K562 (cell line): ENCODE results near the gene AAMP. TPM values are rescaled to one million over a fixed set of nuclear protein-coding genes. Genes with fewer than 3 reads are reported as not detected.

Experiments used
- ELF4 ChIP-seq: fragments of 450-650 bp; formaldehyde crosslinking; IDR thresholded peaks from 2 replicates; pipeline ENCODE4 v1.4.0; 2022; ENCODE audit warnings: missing genetic modification characterization
- FOXJ2 ChIP-seq: fragments of 200-800 bp; sonication (Bioruptor generic); IDR thresholded peaks from 2 replicates; pipeline ENCODE4 v1.6.1; 2016; ENCODE audit warnings: missing genetic modification characterization, missing compliant biosample characterization
- FOXK2 ChIP-seq, 2 experiments: fragments of 450-650 bp; IDR thresholded peaks in 1 of 2; conservative IDR thresholded peaks in 1 of 2; 2 replicates each; pipeline ENCODE4 v1.6.1; 2016; ENCODE audit warnings: low read depth in 2 of 2, mild to moderate bottlenecking in 1 of 2
- GABPB1 ChIP-seq: sonication (generic); formaldehyde crosslinking; IDR thresholded peaks from 2 replicates; pipeline ENCODE4 v1.8.0; 2022; ENCODE audit warnings: mild to moderate bottlenecking, missing genetic modification reagents
- HMBOX1 ChIP-seq: sonication (generic); IDR thresholded peaks from 2 replicates; pipeline ENCODE4 v1.6.1; 2016
- ILF3 ChIP-seq: fragments of 450-650 bp; IDR thresholded peaks from 2 replicates; pipeline ENCODE4 v1.6.1; 2018; ENCODE audit warnings: antibody characterized with exemption, mild to moderate bottlenecking, moderate library complexity, borderline replicate concordance
- MYNN ChIP-seq, 2 experiments: sonication (generic); formaldehyde crosslinking in 1 of 2; IDR thresholded peaks; 2 replicates each; pipeline versions ENCODE4 v1.5.0 to v1.6.1; 2016 to 2020; ENCODE audit warnings: antibody characterized with exemption in 1 of 2, missing genetic modification reagents in 1 of 2
- NONO ChIP-seq, 2 experiments: fragments of 200-400 bp in 1 of 2; fragments of 450-650 bp in 1 of 2; formaldehyde crosslinking in 1 of 2; IDR thresholded peaks; 2 replicates each; pipeline ENCODE4 v1.6.1; 2017; ENCODE audit warnings: low read depth in 2 of 2, mild to moderate bottlenecking in 2 of 2, moderate library complexity in 2 of 2, low read length in 1 of 2
- RBM22 ChIP-seq: fragments of 200-400 bp; formaldehyde crosslinking; IDR thresholded peaks from 2 replicates; pipeline ENCODE4 v1.6.1; 2018; ENCODE audit warnings: low read length, low read depth; ENCODE audit not compliant: poor library complexity, severe bottlenecking
- REST ChIP-seq, 2 experiments: fragments of 450-650 bp; formaldehyde crosslinking in 1 of 2; IDR thresholded peaks; 2 replicates each; pipeline versions ENCODE4 v1.4.0 to v1.6.1; 2014 to 2020; ENCODE audit warnings: mild to moderate bottlenecking in 2 of 2, borderline replicate concordance in 1 of 2, low read depth in 1 of 2
- SP1 ChIP-seq: sonication (generic); formaldehyde crosslinking; IDR thresholded peaks from 2 replicates; pipeline ENCODE4 v1.8.1; 2022; ENCODE audit warnings: mild to moderate bottlenecking, missing genetic modification reagents
- STAG1 ChIP-seq: sonication (generic); formaldehyde crosslinking; IDR thresholded peaks from 2 replicates; pipeline ENCODE4 v1.5.0; 2020; ENCODE audit warnings: missing genetic modification reagents, borderline replicate concordance
- SUPT5H ChIP-seq: fragments of 450-650 bp; IDR thresholded peaks from 2 replicates; pipeline ENCODE4 v1.6.1; 2016
- TFAP4 ChIP-seq: sonication (generic); formaldehyde crosslinking; IDR thresholded peaks from 2 replicates; pipeline ENCODE4 v1.8.0; 2022; ENCODE audit warnings: missing genetic modification reagents, mild to moderate bottlenecking, moderate library complexity, borderline replicate concordance
- ZNF224 ChIP-seq: sonication (generic); formaldehyde crosslinking; IDR thresholded peaks from 2 replicates; pipeline ENCODE4 v1.8.0; 2022; ENCODE audit warnings: mild to moderate bottlenecking, missing genetic modification reagents
- ZNF311 ChIP-seq: fragments of 250-450 bp; sonication (Bioruptor Pico); IDR thresholded peaks from 2 replicates; pipeline ENCODE4 v1.4.0; 2020; ENCODE audit warnings: mild to moderate bottlenecking, moderate library complexity
- ZNF778 ChIP-seq: fragments of 450-650 bp; formaldehyde crosslinking; IDR thresholded peaks from 2 replicates; pipeline ENCODE4 v1.4.0; 2020; ENCODE audit warnings: mild to moderate bottlenecking, moderate library complexity
- polyA plus RNA-seq, 8 experiments: library from polyadenylated mRNA; depleted of rRNA in 4 of 8; stranded (reverse) in 5 of 8; unstranded in 3 of 8; fragments of >200 nt; fragmentation: Nextera tagmentation in 2 of 8; fragmentation: Illumina TruSeq in 1 of 8; extraction: Ambion mirVana in 2 of 8; extraction: Trizol in 1 of 8; gene quantifications; 2 replicates each; pipeline versions ENCODE4 v1.2.1 to v1.2.3, GENCODE V29; 2011 to 2014; ENCODE audit warnings: inconsistent platforms in 1 of 8, missing spikeins in 1 of 8
- total RNA-seq, 7 experiments: library from RNA; depleted of rRNA in 6 of 7; stranded (reverse); fragments of >200 nt in 6 of 7; fragmentation: Illumina TruSeq in 2 of 7; extraction: Trizol in 2 of 7; gene quantifications; 2 replicates each; pipeline versions ENCODE4 v1.2.1 to v1.2.3, GENCODE V29; 2011 to 2021; ENCODE audit warnings: low replicate concordance in 1 of 7

The AAMP gene
- total and polyA plus RNA-seq, 9 of the 15 experiments (the other 6 are each of a cell fraction or from before 2014, with no cell fraction given), result 5.7 to 197 (median 94.1) TPM

- no peak for TF ChIP-seq FOXJ2 (tag)
- peak; percentile 42; the same call in 1 of the 2 replicates for TF ChIP-seq SUPT5H
- no peak for TF ChIP-seq ILF3
- no peak for TF ChIP-seq ZNF778 (CRISPR knock-in tag)
- TF ChIP-seq ZNF224 (CRISPR knock-in tag), result no peak
- peak in 1 of 2 experiments; percentile 30; a peak in 1 of 4 replicates for TF ChIP-seq FOXK2 (conservative IDR thresholded peaks at IDR 0.05 in 1 of 2, IDR thresholded peaks at IDR 0.05 in 1 of 2; ENCODE audit: low read depth in 2 of 2)
- TF ChIP-seq REST (IDR thresholded peaks at IDR 0.05; ENCODE audit: borderline replicate concordance), result peak; percentile 66
- no peak for TF ChIP-seq REST (CRISPR knock-in tag; IDR thresholded peaks at IDR 0.05; ENCODE audit: low read depth)
- TF ChIP-seq HMBOX1, result peak; percentile 77
- peak; percentile 48; the same call in 1 of the 2 replicates for TF ChIP-seq STAG1 (CRISPR knock-in tag)
- TF ChIP-seq MYNN (IDR thresholded peaks at IDR 0.05), result peak; percentile 63
- no peak for TF ChIP-seq MYNN (CRISPR knock-in tag; IDR thresholded peaks at IDR 0.05)
- peak; percentile 8; the same call in 1 of the 2 replicates for TF ChIP-seq GABPB1
- TF ChIP-seq NONO (IDR thresholded peaks at IDR 0.05; ENCODE audit: low read depth in 2 of 2, low read length in 1 of 2), result peak in 1 of 2 experiments; percentile 37; a peak in 1 of 4 replicates
- TF ChIP-seq TFAP4 (CRISPR knock-in tag), result peak; percentile 61; the same call in 1 of the 2 replicates
- no peak for TF ChIP-seq ELF4
- TF ChIP-seq RBM22, result peak; percentile 72
- TF ChIP-seq ZNF311 (CRISPR knock-in tag), result no peak
- TF ChIP-seq SP1, result peak; percentile 55; the same call in 1 of the 2 replicates
Measured at GRCh38 chr2:218272531-218273212, 2.7 kb upstream of the AAMP start (continued).
